Thyroid gland (tissue), 4 donors: ENCODE results near the gene MMD.
"Not testable (repeated sequence)": the region's sequence is repeated elsewhere in the genome, so short reads cannot be mapped to it uniquely, and the experiment has no call there.

Source experiments
- POLR2A ChIP-seq, 2 donors: fragments of 450-650 bp; IDR thresholded peaks; one replicate each; pipeline ENCODE4 v1.6.1; 2017; ENCODE audit warnings: antibody characterized with exemption in 2 of 2, mild to moderate bottlenecking in 2 of 2, moderate library complexity in 1 of 2
- TF ChIP-seq, protein P1 (sequence below), 6 experiments: fragments of 200-600 bp in 3 of 6; fragments of 450-650 bp in 3 of 6; sonication (generic) in 3 of 6; IDR thresholded peaks; one replicate each; pipeline ENCODE4 v1.5.1; 2016 to 2019; ENCODE audit warnings: antibody characterized with exemption in 6 of 6, mild to moderate bottlenecking in 2 of 6, inconsistent platforms in 1 of 6, moderate library complexity in 1 of 6

DNA sequence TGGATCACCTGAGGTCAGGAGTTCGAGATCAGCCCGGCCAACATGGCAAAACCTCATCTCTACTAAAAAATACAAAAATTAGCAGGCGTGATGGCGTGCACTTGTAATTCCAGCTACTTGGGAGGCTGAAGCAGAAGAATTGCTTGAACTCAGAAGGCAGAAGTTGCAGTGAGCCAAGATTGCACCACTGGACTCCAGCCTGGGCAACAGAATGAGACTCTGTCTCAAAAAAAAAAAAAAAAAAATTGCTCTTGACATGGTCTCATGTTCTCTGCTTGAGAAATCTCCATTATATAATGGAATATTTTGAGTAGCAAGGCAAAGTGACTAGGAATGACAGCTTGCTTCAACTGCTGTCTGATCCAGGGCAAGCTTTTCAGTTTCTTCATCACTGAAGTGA, 24.4 kb upstream of the MMD start:
- TF ChIP-seq, protein P1, sequence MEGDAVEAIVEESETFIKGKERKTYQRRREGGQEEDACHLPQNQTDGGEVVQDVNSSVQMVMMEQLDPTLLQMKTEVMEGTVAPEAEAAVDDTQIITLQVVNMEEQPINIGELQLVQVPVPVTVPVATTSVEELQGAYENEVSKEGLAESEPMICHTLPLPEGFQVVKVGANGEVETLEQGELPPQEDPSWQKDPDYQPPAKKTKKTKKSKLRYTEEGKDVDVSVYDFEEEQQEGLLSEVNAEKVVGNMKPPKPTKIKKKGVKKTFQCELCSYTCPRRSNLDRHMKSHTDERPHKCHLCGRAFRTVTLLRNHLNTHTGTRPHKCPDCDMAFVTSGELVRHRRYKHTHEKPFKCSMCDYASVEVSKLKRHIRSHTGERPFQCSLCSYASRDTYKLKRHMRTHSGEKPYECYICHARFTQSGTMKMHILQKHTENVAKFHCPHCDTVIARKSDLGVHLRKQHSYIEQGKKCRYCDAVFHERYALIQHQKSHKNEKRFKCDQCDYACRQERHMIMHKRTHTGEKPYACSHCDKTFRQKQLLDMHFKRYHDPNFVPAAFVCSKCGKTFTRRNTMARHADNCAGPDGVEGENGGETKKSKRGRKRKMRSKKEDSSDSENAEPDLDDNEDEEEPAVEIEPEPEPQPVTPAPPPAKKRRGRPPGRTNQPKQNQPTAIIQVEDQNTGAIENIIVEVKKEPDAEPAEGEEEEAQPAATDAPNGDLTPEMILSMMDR (IDR thresholded peaks at IDR 0.05), result not testable (repeated sequence)
- not testable (repeated sequence) for TF ChIP-seq POLR2A (IDR thresholded peaks at IDR 0.05)
